DMS79 (cell line): ENCODE data around the gene MYCN.
"Not testable (repeated sequence)": the region's sequence is repeated elsewhere in the genome, so short reads cannot be mapped to it uniquely, and the experiment has no call there.

Experiments
- DNase-seq: peaks from one replicate; lab custom pipeline; 2025; lab: John Stamatoyannopoulos, UW

Gene MYCN

DNA sequence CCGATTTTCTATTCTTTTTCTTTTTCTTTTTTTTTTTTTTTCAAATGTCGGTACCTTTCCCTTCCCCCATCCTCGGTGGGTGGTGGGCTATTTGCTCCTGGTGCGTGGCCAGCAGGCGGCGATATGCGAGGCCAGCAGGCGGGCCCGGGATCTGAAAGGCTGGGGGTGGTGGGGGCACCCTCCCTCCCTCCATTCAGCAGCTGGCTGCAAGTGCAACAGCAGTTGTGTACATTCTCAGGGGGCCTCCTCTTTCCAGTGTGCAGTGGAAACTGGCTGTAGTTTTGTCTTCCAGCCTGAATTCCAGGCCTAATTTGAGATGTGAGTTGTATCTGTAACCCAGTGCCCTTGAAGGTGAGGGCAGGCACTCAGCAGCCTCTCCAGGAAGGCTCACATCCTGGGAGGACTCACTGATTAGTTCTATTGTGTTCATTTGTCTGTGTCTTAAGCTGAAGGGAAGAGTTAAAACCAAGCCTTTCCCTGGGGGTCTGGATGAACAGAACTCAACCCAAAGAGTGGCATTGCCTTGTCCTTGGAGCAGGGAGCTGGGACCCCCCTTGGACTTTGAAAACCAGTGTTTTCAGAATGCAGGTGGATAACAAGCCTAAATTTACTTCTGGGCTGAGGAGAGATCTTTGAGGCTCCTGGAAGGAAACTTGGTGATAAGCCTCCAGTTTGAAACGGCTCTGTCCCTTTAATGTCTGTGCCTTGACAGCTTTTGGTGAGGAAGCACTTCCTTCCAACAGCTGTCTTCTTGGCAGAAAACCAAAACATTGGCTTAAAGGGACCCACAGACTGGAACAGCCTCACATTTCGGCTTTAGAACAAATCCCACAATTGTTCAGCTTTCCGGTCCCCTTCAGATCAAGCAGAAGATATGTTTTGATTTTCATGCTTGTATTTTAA lies 3.3 kb downstream of the MYCN start:
- DNase-seq, result peak; percentile 64

DNA sequence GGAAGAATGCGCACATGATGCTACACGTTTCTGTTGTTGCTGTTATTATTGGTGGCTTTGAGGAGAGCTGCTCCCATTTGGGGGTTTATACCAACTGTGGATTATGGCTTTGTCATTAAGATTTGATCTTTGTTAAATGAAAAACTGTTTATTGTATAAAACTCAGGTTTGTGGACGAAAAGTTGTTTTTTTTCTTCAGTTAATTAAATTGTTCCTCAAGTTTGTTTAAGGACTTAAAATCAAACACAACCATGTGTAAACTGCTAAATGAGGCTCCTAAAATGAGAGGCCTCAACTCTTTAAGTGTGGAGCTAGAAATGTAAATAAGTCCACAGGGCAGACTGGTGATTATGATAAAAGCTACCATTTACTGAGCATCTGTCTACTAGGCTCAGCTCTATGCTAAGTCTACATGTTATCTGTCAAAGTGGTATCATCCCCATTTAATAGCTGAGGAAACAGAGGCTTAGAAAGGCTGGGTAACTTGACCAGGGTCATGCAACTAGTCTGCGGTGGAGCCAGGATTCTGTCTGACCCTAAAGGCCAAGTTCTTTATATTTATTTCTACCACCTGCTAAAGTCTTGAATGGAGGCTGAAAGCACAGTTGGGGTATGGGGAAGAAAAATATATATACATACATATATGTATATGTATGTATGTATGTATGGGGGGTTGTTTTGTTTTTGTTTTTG lies 4.1 kb downstream of the MYCN start:
- no peak for DNase-seq

DNA sequence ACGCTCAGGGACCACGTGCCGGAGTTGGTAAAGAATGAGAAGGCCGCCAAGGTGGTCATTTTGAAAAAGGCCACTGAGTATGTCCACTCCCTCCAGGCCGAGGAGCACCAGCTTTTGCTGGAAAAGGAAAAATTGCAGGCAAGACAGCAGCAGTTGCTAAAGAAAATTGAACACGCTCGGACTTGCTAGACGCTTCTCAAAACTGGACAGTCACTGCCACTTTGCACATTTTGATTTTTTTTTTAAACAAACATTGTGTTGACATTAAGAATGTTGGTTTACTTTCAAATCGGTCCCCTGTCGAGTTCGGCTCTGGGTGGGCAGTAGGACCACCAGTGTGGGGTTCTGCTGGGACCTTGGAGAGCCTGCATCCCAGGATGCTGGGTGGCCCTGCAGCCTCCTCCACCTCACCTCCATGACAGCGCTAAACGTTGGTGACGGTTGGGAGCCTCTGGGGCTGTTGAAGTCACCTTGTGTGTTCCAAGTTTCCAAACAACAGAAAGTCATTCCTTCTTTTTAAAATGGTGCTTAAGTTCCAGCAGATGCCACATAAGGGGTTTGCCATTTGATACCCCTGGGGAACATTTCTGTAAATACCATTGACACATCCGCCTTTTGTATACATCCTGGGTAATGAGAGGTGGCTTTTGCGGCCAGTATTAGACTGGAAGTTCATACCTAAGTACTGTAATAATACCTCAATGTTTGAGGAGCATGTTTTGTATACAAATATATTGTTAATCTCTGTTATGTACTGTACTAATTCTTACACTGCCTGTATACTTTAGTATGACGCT lies 5.8 kb downstream of the MYCN start:
- DNase-seq, result no peak

DNA sequence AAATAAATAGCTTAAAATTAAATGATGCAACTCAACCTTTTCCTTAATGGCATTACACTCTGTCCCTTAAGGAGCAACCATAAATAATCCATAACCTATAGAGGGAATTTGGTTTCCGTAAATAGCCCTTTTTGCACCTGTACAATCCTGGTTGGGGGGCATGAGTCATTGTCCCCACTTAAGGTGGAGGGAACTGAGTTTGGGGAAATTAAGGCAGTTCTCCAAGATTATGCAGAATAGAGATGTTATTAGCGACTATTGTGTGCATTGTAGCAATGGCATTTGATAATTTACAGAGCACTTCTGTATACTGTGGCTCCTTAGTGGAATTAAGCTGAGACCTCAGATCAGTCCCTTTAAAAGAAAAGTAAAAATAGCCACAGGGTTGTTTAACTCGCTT lies 6.6 kb downstream of the MYCN start:
- DNase-seq, result no peak

DNA sequence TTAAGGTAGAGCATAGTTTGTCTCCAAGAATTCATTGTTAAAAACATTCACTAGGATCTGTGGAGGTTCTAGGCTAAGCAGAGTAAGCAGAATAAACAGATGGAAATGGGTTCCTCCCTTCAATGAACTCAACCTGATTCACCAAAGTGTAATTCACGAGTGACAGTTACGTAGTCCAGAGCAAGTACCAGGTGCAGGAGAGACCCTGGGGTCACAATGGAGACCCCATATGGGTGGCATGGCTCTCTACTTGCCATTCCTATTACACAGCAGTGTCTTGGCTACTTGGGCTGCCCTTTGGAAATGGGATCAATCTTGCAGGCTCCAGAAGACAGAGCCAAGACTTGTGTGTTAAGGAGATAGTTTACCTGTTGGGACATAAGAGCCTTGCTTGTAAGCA lies 7.1 kb downstream of the MYCN start:
- DNase-seq, result no peak

DNA sequence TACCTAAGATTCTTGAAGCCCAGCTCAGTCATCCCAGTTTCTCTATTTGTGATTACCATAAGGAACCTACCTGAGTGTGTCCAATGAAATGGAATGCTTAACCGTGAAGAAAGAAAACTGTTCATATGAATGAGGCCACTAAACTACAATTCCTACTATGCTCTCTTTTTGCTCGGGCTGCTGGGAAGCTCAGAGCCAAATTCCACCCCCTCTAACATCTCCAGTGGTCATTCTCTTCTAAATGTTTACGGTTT lies 8.3 kb downstream of the MYCN start:
- no peak for DNase-seq

DNA sequence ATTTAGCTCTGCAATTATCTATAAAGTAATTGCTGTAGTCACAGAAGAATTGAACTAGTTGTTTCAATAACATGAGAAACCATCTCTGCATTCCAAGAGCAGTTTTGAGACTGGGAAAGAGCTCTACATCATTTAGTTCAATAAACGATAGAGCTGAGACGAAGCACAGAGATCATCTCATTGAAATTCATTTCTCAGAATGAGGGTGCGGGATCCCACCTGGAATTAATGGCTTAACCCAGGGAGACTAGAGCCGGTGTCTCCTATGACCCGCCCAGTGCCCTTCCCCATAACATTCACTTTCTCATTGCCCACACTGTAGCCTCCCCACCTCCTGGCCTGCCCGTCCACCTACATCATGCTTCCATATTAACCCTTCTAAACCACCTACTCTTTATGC lies 8.8 kb downstream of the MYCN start:
- no peak for DNase-seq

DNA sequence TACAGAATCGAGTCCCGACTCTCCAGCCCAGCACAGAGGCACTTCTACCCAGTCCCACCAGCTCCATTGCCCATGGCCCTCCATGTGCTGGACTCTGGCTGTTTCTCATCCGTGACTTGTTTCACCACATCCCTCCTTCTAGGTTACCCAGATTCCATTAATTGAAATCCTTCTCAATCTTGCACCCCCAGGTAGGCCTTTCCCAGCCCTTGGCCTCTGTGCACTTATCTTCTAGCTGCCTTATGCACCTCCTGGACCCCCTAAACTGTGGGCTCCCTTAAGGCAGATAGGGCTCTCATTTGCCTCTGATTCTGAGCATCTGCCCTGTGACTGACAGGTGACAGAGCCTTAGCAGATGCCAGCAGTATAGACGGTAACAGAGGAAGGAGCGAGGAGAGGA lies 9.2 kb downstream of the MYCN start:
- DNase-seq, result no peak

DNA sequence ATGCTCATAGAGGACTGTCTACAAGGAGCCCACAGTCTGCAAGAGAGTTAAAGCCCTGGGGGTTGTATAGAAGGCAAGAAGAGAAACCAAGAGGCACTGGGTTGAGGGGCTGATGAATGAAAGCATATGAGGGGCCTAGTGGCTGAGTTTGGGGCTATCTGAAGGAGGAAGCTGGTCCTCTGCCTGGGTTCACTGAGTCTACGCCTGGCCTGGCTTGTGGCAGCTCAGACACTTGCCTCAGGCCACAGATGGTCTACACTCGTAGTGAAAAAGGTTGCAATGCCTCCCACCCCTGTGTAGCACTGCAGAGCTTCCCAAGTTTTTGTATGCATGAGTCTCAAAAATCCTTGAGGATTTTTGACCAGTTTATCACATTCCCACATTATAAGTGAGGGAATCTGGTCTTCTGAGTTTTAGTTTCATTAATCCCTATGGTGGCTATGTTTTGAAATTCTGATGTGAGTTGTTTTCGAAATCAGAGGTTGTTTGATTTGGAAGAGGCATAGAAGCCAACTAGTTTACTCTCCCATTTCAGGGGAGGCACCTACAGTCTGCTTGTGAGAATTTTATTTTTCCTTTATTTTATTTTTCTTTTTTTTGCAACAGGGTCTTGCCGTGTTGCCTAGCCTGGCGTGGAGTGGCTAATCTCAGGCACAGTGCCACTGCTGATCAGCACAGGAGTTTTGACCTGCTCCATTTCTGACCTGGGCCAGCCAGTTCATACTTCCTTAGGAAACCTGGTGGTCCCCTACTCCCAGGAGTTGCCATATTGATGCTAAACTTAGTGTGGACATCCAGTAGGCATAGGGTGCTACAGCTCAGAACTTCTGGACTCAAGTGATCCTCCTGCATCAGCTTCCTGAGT lies 10.0 kb downstream of the MYCN start:
- DNase-seq, result no peak

DNA sequence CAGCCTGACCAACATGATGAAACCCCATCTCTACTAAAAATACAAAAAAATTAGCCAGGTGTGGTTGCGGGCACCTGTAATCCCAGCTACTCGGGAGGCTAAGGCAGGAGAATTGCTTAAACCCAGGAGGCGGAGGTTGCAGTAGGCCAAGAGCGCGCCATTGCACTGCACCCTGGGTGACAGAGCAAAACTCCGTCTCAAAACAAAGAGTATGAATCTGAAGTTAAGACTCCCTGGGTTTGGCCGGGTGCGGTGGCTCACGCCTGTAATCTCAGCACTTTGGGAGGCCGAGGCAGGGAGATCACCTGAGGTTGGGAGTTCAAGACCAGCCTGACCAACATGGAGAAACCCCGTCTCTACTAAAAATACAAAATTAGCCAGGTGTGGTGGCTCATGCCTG lies 11.6 kb downstream of the MYCN start:
- not testable (repeated sequence) for DNase-seq

DNA sequence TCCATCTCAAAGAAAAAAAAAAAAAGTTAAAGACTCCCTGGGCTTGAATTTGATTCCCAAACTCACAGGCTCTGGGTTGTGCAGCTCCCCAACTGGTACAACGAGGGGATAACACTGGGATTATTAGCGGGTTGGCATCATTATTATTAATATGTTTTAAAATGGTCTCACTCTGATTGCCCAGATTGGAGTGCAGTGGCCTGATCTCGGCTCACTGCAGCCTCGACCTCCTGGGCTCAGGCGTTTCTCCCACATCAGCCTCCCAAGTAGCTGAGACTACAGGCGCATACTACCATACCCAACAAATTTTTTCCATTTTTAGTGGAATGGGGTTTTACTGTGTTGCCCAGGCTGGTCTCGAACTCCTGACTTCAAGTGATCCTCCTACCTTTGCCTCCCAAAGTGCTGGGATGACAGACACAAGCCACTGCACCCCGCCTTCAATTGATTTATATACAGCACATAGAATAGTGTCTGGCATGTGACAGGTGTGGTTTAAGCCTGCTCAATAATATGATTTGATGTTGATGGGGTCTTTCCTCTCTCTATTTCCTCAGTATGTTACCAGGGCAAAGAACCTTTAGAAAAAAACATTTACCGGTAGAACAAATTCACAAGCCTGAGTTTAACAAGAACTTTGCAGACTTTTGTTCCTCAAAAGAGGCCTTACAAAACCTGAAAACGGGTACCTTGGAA lies 12.2 kb downstream of the MYCN start:
- no peak for DNase-seq

DNA sequence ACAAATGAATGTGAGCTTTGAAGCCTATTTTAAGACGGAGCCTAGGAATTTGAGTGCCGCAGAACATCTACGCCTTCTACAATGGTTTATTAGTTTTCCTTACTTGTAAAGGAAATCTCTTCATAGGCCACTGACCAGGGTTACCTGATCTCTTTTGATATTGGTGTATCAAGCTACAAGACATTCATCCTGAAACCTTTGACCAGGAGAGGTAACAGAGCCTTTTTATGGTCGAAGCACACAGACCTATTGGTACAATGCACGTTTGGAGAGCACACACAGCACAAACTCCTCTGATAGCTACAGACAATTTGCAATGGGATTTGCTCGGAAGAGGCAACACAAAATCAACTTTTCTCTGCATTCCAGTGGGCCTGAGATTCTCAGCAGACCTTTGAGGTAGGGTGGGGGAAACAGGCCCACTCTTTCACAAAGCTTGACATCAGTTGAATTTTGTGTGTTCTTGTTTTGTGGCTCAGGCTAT lies 12.8 kb downstream of the MYCN start:
- DNase-seq, result no peak

DNA sequence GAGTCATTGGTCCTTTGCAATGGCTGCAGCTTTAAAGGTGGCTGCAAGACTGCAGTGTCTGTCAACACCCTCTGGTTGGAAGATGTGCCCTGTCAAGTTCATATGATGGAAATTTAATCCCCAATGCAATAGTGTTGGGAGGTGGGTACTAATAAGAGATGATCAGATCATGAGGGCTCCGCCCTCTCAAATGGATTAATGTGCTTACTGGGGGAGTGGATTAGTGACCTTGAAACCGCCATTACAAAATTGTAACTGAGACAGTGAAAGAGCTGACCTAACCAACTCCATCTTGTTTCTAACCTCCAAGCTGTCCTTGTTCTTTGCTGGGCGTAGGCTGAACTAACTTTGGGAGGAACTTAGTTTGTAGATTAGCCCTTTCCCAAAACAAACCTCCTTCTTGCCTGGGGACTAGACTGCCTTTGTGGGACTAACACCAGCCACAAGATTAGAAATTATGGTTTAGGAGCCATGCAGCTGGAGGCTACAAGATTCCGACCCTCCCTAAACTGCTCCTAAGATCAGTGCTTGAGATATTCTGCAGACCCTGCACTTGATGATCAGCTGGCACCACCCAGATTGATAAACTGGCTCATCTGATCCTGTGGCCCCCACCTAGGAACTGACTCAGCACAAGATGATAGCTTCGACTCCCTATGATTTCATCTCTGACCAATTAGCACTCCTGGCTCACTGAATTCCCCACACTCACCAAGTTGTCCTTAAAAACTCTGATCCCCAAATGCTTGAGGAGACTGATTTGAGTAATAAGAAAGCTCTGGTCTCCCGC lies 13.7 kb downstream of the MYCN start:
- no peak for DNase-seq

DNA sequence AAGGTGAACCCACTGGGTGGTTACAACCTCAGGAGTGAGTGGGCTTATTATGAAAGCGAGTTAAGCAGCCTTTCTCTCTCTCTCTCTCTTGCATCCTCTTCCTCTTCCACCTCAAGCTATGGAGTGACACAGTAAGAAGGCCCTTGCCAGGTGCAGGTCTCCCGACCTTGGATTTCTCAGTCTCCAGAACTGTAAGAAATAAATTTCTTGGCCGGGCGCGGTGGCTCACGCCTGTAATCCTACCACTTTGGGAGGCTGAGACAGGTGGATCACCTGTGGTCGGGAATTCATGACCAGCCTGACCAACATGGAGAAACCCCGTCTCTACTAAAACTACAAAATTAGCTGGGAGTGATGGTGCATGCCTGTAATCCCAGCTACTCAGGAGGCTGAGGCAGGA lies 14.4 kb downstream of the MYCN start:
- no peak for DNase-seq

DNA sequence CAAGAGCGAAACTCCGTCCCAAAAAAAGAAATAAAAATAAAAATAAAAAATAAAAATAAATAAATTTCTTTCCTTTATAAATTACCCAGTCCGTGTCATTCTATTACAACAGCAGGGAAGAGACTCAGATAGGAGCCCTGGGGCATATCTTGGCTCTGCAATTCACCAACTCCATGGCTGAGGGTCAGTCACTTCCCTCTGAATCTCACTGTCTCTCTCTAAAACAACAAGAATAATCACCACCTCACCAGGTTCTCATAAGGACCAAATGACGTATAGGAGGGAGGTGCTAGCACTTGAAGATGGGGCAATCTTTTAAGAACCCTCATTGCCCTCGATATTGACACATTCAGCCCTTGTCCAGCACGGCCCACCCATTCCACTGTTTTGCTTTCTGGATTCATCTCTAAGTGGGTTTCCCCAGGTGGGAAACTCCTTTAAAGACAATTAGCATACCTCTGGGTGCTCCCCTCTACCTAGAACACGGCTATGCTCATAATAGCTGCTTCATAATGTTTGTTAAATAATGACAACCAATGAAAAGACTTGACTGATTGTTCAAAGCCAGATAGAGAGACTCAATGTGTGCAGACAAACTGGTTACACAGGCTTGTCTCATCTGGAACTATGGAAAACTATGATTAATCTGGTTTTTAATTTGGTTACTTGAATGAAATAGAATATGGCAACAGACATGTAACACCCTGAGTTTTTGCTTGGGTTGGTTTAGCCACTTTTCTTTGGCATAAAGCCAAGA lies 15.1 kb downstream of the MYCN start:
- no peak for DNase-seq

DNA sequence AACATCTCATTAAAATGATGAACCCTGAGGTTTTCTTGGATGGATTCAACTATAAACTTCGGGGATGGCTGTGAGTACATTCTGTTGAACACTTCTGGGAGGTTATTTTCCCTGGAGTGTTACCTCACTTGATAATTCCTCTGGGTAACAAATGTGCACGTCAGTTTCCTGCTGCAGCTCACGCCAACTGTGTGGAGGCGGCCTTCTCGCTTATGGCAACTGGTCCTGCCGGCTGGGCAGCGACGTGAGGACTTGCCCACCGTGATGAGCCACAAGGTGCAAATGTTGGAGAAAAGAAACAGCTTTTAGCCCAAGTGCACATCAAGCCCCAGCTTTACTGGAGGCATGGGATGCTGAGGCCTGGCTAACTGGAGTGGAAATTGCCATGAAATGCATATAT lies 15.9 kb downstream of the MYCN start:
- DNase-seq, result no peak

DNA sequence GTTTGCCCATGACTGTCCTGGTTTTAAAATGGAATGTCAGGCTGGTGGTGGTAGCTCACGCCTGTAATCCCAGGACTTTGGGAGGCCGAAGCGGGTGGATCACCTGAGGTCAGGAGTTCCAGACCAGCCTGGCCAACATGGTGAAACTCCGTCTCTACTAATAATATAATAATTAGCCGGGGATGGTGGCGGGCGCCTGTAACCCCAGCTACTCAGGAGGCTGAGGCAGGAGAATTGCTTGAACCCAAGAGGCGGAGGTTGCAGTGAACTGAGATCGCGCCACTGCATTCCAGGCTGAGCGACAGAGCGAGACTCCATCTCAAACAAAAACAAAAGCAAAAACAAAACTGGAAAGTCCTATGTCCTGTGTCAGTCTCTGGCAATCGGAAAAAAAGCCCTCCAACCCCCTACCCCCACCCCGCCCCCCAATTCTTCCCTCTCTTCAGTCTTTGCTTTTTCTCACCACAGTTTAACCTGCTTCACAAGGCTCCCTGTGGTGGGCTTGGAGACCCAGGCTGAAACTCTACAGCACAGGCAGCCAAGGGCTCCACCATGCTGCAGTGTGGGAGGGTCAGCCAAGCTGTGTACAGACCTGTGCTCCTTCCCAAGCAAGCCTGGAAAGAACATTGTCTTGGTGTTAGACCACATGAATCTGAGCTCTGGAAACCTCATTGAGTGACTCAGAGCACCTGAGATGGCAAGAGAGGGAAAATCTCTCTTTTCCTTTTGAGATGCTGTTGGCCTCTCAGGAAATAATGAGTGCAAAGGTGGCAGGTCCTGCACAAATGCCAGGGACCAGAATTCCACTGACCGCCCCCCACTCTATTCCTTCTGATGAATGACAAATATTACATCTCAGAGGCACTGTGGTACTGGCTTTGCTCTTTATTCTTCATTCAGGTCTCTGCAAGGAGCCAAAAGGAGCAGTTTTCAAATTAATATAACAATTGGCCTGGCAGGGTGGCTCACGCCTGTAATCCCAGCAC lies 16.7 kb downstream of the MYCN start:
- no peak for DNase-seq
